Daoy (cell line): ENCODE measurements around the gene RIBC2. TPM values are rescaled to one million over a fixed set of nuclear protein-coding genes. Genes with fewer than 3 reads are reported as not detected.

Experiments
- DNase-seq: peaks from one replicate; pipeline ENCODE4 v3.0.0-alpha.2; 2015; ENCODE audit warnings: low read depth
- total RNA-seq: library from RNA; depleted of rRNA; stranded (reverse); fragments of >200 nt; shearing (Covaris generic); gene quantifications from 2 replicates; pipeline ENCODE4 v1.2.3, GENCODE V29; 2014; rRNA removed

RIBC2 gene
- total RNA-seq, 1 experiment from 2014 or later = 1.3 TPM

DNA sequence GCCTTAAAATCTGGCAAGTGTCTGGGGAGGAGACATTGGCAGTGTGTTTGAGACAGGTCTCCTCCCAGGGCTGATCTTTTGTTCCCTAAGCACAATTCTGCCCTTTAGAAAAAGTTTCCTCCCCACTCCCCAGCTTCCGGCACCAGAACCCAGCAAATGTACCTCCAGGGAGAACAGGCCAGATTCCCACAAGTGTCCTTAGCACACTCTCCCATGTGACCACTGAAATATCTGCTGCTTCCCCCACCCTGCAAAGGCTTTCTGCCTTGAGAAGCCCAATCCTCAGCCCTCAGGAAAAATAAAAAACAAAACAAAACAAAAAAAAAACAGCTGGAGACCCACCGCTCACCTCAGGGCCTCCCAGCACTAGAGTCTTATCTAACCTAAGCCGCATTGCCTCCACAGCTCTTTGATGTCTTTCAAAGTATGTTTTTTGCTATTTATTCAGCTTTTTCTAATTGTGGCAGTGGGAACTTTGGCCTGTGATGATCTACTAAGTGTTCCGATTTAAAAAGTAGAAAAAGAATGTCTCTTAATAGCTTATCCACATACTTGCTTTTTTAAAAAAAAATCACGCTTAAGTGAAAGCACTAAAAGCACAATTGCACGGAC is 60.2 kb downstream of the RIBC2 start:
- no peak for DNase-seq

DNA sequence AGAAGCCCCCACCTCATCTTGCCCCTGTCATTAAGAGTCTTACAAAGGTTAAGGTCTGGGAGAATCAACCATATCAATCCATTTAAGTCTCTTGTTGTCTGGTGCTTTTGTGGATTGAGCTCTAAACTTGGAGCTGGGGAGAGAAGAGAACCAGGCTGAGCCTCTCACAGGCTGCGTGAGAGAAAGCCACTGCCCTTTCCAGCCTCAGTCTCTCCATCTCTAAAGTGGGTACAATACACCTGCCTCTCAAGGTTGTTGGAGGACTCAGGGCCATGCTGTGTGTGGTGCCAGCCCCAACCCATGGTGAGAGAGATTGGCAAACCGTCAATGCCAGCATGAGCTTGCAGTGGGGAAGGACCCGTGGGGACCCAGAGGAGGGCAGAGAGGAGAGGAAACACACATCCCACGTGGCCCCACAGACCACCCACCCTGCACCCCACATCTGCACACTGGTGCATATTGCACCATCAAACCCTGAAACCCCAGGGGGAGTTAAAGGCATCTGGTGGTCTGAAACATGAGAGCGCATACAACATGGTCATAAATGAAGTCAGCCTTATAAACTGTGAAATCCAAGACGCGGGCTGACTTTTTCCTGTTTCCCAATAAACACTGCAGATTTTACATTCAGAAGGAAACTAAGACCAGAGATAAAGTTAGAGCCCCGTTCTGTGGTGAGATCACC is 61.7 kb downstream of the RIBC2 start:
- no peak for DNase-seq

DNA sequence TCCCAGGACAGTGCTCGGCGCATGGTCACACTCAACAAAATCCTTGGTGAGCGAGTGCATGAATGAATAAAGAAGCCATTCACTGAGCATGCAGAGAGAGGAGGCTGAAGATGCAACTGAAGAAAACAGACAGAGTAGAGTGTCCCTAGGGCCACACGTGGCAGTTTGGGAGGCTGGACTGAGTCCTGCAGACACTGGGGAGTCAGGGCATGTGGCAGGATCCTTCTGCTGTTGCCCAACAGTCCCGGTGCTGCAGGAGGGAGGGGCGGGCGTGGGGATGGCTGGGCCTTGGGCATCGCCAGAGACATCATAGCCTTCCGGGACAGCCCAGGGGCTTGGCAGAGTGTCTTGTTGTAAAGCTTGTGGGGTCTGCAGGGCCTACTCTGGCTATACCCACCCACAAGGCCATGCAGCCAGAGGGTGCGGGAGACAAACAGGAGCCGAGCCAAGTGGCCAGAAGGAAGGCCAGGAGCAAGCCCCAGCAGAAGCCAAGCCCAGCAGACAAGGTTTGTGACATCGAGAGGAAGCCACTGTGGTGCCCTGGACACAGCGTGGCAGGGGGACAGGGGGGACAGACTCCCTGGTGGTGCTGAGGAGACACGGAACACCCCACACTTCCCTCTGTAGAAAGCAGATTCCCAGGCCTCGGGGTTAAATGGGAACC is 62.5 kb downstream of the RIBC2 start:
- DNase-seq = no peak

DNA sequence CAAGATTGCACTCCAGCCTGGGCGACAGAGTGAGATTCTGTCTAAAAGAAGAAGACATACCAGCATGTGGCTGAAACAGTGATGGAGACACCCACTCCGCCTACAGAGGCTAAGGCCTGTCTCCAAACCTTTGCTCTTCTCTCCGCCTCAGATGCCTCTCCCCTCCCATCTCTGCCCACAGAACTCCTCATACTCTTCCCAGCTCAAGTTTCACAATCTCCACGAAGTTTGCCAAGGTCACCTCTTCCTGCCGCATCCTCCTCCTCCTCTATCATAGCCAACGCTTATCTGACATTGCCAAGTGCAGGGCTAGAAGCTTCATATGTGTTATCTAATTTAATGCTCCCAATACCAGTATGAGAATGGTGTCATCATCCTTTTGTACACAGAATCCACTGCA is 63.3 kb downstream of the RIBC2 start:
- no peak for DNase-seq

DNA sequence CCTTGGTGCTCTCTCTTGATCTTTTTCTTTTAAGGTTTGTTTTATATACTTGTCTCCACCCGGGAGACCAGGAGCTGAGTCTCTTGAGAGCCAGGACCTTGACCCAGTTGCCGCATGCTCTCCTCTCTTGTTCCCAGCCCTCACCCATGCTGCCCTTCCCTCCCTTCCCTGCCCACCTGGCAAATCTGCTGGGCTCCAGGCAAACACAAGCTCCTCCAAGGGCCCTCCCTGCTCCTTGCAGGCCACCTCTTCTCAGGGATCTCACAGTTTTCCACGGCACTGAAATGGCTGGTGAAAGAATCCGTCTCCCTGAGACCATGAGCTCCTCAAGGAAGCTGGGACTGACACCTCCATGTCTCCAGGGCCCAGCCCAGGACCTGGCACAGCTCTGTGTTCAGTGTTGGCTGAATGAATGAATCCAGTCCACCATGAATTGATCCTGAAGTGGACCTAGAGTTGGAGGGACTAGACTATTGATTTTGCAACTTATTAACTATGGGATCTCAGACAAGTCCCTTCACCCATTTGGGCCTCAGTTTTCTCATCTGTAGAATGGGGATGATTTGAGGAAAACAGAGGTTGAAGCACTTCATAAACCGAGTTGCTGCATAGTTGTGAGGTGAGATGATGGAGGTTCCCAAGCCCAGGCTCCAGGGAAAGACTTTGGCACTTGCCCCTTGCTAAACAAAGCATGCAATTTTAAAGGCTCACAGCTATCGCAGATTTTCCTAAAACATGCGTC is 64.0 kb downstream of the RIBC2 start:
- DNase-seq = no peak

DNA sequence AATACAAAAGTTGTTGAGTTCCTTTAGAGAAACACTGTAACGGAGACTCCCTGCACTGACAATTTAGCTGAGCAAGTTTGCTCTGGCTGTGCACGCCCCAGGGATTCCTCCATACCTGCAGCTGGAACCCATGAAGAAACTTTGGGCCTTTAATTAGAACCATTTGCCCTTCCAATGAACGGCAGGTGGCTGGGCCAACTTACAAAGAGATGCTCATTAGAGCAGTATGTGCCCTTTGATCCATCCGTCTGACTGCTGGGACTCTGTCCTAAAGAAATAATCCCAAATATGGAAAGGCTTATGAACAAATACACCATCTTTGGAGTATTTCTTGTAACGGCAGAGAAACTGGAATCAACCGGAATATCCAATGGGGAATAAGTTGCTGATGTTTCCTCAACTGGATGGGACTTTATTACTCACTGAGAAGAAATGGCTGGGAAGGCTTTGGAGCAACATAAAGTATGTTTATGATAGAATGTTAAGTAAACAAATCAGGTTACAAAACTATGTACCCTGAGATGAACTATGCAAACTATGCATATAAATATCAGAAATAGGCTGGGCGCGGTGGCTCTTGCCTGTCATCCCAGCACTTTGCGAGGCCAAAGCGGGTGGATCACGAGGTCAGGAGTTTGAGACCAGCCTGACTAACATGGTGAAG is 64.7 kb downstream of the RIBC2 start:
- DNase-seq = no peak

DNA sequence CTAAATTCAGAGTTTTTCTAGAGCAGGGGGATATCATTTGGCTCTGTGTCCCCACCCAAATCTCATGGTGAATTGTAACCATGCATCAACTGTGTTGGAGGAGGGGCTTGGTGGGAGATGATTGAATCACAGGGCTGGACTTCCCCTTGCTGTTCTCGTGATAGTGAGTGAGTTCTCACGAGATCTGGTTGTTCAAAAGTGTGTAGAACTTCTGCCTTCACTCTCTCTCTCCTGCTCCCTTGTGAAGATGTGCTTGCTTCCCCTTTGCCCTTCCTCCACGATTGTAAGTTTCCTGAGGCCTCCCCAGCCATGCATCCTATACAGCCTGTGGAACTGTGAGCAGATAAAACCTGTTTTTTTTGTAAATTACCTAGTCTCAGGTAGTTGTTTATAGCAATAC is 67.2 kb downstream of the RIBC2 start:
- no peak for DNase-seq

DNA sequence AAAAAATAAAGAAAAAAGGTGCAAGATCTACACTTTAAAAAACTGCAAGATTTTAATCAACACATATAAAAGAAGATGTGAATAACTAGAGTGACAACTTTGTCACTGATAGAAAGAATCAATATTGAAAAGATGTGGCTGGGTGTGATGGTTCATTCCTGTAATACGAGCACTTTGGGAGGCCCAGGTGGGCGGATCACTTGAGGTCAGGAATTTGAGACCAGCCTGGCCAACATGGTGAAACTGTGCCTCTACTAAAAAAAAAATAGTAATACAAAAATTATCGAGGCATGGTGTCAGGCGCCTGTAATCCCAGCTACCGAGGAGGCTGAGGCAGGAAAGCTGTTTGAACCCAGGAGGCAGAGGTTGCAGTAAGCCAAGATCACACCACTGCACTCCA is 68.2 kb downstream of the RIBC2 start:
- DNase-seq = no peak

Other genes starting within 250 kb of the RIBC2 start
- gene NUP50, start 249.8 kb upstream of the RIBC2 start, total RNA-seq = 67.8 and 82.6 TPM in 2 replicates
- 88.2 and 89.0 TPM in 2 replicates for gene KIAA0930, start 172.8 kb upstream of the RIBC2 start, total RNA-seq
- gene UPK3A, start 128.7 kb upstream of the RIBC2 start, total RNA-seq = not detected in 2 replicates
- 8.8 and 10.1 TPM in 2 replicates for gene FAM118A, start 103.8 kb upstream of the RIBC2 start, total RNA-seq
- not detected in 2 replicates for gene SMC1B, start 94 bp upstream of the RIBC2 start, total RNA-seq
- gene FBLN1, start 89.2 kb downstream of the RIBC2 start, total RNA-seq = 7.2 and 10.0 TPM in 2 replicates